Cardiac ventricle fibroblast (primary cell): Measurements from ENCODE around the gene ANGPTL1. TPM values are rescaled to one million over a fixed set of nuclear protein-coding genes. Genes with fewer than 3 reads are reported as not detected.

ENCODE experiments used
- total RNA-seq: library from RNA; depleted of rRNA; stranded (reverse); fragments of >200 nt; gene quantifications from 2 replicates; pipeline ENCODE4 v1.2.3, GENCODE V29; 2015

The ANGPTL1 gene, protein sequence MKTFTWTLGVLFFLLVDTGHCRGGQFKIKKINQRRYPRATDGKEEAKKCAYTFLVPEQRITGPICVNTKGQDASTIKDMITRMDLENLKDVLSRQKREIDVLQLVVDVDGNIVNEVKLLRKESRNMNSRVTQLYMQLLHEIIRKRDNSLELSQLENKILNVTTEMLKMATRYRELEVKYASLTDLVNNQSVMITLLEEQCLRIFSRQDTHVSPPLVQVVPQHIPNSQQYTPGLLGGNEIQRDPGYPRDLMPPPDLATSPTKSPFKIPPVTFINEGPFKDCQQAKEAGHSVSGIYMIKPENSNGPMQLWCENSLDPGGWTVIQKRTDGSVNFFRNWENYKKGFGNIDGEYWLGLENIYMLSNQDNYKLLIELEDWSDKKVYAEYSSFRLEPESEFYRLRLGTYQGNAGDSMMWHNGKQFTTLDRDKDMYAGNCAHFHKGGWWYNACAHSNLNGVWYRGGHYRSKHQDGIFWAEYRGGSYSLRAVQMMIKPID
- 34.1 and 47.6 TPM in 2 replicates for total RNA-seq

DNA sequence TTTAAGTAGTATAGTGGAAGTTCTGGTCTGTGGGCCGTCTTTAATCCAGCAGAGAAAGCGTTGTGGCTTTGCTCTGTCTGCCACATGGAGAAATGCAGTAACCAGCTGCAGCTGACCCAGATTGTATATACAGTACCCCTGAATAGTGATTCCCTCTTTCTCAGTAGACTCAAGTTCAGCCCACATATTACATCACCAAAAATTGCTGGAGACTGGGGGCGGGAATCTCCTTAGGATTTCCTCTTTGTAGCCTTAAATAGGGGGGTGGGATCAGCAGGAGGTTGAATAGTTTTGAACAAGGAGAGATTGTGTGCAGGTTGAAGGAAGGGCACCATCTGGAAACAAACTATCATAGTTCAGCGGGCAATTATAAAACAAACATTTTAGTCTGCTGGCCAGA is at the start of gene ANGPTL1:
Gene ANGPTL1 (minus strand): TSS at position 134 of the 400 bp plus-strand sequence. CDS start 5,301 bp downstream, outside the sequence.

Other genes starting within 250 kb of the ANGPTL1 start
- 6.4 and 14.2 TPM in 2 replicates for gene RALGPS2, start 145.8 kb downstream of the ANGPTL1 start, total RNA-seq
- gene FAM20B, start 154.8 kb upstream of the ANGPTL1 start, total RNA-seq, result 17.7 and 18.3 TPM in 2 replicates
- gene TOR3A, start 211.0 kb upstream of the ANGPTL1 start, total RNA-seq, result 36.9 and 45.9 TPM in 2 replicates